ENCODE measurements around the gene RPRM.
"Not testable (repeated sequence)": the region's sequence is repeated elsewhere in the genome, so short reads cannot be mapped to it uniquely, and the experiment has no call there.

Gene RPRM

DNA sequence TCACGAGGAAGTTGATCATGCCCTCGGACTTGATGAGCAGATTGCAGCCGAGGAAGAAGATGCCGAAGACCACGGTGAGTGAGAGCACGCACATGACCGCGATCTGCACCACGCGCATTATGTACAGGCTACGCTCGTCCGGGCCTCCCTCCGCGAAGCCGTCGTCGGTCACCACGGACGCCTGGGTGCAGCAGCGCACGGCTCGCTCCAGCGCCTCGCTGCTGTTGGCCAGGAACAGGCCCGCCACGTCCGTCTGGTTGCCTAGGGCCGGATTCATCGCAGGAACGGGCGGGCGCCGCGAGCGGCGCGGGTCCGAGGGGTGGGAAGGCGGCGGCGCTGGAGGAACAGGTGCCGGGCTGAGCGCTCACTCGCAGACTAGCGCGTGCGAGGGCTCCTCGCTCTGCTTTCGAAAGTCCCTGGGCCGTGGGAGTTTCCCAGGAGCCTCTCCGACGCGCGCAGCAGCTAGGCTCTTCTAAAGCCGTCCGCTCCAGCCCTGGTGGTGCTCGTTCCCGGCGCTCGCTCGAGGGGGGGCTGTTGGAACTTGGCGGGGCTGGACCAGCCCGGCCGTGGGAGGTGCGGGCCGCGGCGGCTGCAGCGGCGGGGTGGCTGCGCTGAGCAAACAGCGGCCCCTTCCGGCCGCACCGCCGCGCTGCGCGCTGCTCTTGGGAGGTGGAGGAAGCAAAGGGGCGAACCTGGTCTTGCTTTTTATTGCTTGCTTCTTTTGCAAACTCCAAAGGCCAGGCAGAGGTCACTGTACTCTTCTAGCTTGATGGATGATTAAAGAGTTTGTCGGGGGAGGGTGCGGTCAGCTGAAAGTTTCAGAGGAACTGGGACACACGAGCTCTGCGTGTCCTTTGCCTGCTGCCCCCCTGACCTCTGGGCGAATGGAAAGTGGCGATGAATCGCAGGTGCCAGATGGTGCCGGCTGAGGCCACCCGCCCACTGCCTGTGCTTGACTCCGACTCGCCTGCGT, at the start of gene RPRM:
RPRM (minus strand) TSS at position 474 of the 973 bp plus-strand sequence; CDS start at position 277, 197 bp downstream.
- in situ Hi-C loops (cut with MboI; ENCODE audit: low sequenced_read_pairs): no loop called here

DNA sequence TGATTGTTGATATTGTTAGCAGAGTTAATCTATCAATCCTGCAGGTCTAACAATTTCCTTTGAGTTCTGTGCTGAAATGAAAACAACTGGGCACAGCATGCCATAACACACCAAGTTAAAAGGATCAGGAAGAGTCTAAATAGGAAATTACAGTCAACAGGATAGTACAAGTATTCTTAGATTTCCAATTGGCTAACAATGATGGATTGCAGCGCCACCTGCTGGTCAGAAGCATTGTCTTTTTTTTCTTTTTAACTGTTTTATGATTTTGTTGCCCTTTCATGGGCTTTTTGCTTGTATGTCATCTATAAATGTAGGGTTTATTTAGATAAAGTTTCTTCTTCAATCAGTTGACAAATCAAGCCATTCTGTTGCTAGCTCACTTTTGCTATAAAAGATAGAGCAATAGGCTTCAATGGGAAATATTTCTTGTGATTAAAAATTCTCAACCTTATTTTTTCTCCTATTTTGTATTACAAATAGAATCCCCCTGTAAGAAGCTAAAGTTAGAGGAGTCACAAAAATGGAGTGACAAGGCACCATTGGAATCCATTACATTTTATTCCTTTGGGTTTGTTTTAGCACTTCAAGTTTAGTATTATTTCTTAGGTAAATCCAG, 40.8 kb upstream of the RPRM start:
- in situ Hi-C loops (cut with MboI; ENCODE audit: low sequenced_read_pairs): no loop called here

DNA sequence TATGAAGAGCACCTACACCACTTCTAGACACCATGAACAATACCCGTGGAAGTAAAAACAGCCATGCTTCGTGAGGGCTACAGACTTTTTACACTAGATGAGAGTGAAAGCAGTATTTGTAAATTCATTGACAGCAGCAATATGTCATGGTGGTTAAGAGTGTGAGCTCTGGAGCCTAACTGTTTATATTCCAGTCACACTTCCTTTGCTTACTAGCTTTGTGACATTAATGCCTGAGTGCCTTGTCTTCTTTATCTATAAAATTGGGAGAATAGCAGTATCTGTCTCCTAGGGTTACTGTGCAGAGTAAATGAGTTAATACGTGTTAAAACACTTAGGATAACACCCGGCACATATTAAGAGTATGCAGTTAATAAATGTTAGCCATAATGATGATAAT, 33.8 kb upstream of the RPRM start:
- in situ Hi-C loops (cut with MboI; ENCODE audit: low sequenced_read_pairs): no loop called here

DNA sequence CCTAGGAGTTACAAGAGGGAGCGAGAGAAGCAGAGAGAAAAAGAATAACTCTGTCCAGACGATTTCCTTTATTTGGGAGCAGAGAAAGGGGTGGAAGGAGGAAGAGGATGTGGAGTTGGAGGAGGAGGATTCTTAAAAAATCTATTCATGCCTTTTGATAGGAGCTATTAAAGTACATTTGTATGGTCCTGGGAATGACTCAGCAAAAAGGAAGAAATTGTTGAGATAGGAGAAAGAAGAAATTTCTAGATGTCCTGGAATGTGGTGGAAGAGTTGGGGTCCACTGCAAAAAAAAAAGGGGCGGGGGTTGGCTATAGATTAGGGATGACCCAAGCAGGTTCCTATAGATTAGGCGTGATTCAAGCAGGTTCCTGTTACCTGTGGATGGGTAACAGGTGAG, 32.4 kb upstream of the RPRM start:
- in situ Hi-C loops (cut with MboI; ENCODE audit: low sequenced_read_pairs): no loop called here

DNA sequence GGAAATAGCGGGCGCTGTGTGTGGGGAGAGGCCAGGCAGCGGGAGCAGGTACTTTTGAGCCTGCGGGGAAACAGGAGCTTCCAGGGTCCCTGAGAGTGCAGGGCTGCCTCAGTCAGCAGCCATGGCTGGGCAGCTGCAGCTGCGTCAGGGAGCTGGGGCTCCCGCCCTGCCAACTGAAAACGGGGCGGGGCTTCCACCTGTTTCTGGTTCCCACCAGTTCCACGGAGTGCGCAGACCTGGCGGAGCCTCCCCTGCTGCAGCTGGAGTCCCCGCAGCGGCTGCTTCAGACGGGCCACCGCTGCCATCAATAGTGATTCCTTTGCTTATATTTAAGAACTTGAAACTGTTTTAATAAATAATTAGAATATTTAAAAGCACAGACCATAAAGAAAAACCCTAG, 30.6 kb upstream of the RPRM start:
- in situ Hi-C loops (cut with MboI; ENCODE audit: low sequenced_read_pairs): no loop called here

DNA sequence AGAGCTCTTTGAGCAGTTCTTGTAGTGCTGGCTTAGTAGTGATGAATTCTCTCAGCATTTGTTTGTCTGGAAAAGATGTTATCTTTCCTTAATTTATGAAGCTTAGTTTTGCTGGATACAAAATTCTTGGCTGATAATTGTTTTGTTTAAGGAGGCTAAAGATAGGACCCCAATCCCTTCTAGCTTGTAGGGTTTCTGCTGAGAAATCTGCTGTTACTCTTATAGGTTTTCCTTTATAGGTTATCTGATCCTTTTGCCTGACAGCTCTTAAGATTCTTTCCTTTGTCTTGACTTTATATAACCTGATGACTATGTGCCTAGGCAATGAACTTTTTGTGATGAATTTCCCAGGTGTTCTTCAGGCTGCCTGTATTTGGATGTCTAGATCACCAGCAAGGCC, 27.9 kb upstream of the RPRM start:
- in situ Hi-C loops (cut with MboI; ENCODE audit: low sequenced_read_pairs): not testable (repeated sequence)

DNA sequence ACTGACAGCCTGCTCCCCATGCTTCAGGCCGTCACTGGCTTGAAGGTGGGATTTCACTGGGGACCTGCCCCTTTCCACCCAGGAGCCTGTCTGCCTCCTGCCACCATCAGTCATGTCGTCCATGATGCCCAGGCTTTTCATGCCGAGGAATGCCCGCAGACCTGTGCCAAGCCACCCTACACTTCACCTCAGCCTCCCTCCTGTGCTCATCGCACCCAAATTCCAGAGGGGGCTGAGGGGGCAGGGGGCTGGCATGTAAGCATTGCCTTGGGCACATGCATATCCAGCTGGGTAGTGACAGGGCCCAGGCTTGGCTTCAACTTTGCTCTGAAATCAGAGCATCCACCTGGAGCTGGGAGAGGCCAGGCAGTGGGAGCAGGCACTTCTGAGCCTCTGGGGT, 20.9 kb upstream of the RPRM start:
- in situ Hi-C loops (cut with MboI; ENCODE audit: low sequenced_read_pairs): no loop called here

DNA sequence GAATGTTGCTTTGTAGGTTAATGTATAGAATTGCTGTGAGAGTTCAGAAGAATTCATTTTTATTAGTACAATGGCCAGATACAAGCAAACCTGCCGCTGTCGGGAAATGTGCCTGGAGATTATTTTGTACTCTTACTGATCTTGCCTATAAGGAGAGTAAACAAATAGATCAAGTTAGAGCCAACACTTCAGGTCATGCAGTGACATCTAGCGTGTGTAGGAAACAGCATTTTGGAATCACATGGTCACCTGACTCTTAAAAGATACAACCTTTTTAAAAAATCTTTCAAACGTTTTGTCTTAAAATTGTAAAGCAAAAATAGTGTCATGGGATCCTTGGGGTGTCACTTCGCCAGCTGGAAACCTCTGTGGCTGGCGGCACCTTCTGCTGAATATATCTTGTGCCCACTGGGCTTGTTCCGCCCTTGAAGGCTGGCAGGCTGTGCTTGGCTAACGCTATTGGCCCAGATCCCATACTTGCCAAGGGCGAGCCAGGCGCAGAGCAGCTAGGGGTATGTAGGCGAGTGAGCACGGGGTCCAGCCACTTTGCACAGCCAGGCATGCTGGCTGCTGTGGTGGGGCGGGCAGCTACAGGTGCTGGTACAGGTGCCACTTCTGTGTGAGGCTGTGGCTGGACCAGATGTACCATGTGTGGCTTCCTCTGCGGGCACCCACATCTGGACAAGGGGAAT, 19.5 kb upstream of the RPRM start:
- in situ Hi-C loops (cut with MboI; ENCODE audit: low sequenced_read_pairs): no loop called here

DNA sequence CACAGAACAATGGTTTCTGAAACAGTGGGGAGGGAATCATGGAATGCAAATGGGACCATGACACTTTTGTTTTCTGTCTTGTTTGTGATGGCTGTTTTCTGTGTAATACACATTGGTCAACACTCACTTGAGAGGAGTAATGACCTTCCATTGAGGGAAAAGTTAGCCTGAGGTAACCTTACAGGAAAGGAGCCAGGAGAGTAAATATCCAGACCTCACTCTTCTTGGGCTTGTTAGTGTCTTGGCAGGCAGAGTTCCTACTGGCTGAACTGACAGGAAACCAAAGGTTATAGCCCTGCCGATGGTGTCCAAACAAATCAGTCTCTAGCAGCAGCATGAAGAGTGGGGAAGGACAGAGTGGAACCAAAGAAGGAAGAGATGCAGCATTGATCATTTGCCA, 17.2 kb upstream of the RPRM start:
- in situ Hi-C loops (cut with MboI; ENCODE audit: low sequenced_read_pairs): no loop called here

DNA sequence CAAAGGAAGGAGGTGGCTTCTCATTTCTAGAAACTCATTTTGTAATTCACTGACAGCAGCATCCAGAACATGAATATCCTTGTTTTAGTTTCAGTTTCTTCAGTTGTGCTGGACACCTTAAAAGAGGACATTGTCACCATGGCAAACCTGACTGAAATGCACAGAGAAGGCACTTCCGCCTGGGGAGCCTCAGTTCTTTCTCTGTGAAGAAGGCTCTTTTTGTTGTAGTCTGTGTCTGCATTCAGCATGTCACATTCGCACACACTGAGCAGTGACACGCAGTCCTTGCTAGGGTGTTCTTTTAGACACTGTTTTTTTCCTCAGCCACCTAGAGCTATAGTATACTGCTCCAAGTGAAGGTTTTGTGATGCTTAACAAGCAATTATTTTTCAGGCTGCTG, 9.5 kb upstream of the RPRM start:
- in situ Hi-C loops (cut with MboI; ENCODE audit: low sequenced_read_pairs): no loop called here

DNA sequence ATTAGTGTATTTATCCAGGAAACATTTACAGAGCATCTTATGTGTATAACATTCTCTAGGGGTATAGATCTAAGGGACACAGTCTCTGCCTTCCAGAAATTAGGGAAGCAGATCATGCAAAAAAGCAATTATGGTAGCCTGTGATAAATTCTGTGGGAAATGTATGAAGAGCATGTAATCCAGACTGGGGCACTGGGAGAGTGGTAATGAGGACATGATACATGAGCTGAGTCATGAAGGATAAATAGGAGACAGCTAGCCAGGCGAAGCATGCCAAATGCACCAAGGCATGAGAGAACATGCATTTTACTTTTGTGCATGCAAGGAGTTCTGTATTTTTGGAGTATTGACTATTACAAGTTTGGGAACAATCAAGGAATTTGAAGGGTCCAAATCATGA, 8.9 kb upstream of the RPRM start:
- in situ Hi-C loops (cut with MboI; ENCODE audit: low sequenced_read_pairs): no loop called here

DNA sequence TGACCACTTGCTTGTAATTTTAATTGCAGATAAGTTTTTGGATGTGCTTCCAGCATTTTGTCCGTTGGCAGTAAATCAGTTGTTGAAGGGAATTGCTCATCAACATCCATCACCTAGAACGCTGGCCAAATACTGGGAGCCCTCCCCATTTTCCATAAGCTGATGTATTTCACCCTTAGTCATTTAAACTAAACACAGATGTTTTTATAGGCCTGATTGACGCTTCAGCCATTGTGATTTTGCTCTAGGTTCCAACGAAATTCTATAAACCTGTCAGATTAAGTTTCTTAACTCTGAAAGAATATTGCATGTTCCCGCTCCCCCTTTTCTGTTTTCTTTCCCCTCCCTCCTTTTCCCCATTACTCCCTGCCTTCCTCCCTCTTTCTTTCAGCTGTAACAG, 1.0 kb upstream of the RPRM start:
- in situ Hi-C loops (cut with MboI; ENCODE audit: low sequenced_read_pairs): no loop called here

DNA sequence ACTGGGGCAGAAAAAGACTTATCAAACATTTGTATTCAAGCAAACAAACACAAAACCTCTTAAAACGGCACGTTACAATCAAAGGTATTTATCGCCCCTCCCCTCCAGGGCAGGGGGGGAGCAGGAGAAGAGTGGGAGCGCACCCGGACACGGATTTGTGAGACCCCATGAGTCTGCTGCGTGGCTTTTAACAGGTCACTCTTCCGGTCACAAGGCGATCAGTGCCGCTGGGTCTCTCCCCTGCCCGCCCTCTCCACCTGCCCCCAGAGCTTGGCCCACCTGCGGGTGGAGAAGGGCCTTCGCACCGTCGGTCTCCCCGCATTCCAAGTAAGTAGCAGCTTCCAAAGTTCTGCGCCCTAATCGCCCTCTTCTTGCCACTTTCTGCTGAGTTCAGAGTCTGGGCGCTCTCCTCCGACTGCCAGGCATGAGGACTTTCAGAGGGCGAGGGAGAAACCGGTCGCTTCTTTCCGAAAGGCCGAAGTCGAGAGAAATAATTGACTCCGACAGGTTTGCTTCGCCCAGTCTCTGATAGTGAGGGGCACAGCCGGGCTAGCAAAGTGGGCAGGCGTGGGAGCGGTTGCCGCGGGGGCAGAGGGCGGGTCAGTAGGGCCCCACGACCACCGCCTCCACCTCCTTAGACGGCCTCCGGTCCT, 800 bp downstream of the RPRM start:
- in situ Hi-C loops (cut with MboI; ENCODE audit: low sequenced_read_pairs): no loop called here

DNA sequence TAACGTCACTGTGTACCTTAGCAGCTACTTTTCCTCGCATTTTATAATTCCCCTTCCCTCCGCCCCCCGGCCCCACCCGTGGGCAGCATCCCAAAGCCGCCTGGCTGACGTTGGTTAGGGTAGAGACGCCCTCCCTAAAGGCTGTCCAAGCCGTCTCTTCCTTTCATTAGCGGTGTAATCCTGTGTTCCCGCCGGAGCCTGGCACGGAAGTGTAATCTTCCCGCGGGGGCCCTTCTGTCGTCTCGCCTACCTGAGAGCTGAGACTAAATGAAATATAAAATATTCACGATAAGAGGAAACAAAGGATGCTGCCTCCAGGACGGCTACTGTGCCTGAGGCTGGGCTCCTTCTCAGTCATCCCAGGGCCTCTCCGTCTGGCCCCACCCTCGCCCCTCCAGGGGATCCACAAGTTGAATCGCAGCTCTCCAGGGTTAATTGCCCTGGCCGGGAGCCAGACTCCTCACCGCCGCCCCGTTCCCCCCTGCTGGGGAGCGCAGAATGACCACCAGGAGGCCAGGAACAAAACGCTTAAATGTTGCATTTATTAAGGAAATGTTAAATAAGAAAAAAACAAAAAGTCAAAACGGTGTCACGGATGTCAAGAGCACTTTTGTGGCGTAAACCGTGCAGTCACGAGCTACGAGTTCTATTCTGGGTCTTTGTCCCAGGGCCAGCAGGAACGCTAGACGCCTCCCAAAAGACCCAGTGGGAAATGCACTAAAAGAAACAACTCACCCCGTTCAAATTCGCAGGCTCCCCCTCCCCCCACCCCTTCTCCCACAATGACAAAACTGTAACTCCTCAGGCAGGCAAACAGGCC, 1.5 kb downstream of the RPRM start:
- in situ Hi-C loops (cut with MboI; ENCODE audit: low sequenced_read_pairs): no loop called here

DNA sequence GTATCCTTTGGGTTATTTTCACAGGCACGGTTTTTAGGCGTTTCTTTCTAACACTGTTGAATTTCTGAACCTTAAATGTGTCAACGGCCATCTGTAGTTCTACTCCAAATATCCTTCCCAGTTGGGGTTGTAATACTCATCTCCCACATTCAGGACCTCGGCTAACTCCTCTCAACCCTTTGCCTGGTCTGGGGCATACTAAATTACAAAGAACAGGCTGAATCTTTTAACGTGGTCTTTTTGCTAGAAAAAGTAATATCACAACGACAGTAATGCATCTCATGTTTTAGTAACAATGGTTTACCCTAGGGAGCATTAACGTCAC, 2.1 kb downstream of the RPRM start:
- in situ Hi-C loops (cut with MboI; ENCODE audit: low sequenced_read_pairs): no loop called here

DNA sequence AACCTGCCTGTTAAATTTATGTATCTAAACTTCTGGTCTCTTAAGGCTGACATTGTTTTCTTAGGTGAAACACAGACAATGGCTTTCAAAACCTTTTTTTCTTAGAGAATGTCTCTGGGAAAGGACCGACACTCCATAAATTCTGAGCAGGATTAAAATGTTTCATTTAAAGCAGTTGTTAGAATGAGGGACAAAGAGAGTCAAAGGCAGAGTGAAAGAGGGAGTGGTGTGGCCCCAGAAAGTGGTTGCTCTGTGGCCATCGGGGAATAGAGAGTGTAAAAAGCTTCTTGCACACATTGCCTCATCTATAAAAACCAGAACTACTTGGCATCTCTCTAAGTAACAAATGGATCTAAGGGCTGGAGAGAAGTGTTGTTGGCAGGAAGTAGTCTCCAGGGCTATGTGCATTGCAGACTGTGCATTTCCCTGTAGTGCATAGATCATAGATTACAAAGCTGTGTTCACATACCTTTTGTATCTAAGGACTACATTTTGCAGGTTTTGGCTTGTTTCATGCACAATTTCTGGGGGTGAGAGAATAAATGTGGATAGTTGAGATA, 3.6 kb downstream of the RPRM start:
- in situ Hi-C loops (cut with MboI; ENCODE audit: low sequenced_read_pairs): no loop called here

DNA sequence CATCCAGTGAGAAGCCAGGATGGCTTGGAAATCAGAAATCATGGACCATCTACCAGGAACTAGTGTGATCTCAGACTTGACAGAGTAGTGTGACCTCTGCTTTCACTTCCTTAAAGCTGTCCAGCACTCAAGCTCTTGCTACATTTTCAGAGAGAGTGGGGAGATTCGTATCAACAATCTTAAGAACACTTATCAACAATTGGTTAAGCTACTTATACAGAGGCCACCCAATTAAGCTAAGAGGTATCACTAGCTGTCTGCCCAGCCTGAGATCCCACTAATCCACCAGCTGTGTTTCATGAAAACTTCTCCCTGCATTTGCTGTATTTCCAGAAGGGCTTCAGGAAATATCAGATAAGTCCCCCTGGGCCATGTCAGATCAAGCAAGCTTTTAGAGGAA, 4.2 kb downstream of the RPRM start:
- in situ Hi-C loops (cut with MboI; ENCODE audit: low sequenced_read_pairs): no loop called here

DNA sequence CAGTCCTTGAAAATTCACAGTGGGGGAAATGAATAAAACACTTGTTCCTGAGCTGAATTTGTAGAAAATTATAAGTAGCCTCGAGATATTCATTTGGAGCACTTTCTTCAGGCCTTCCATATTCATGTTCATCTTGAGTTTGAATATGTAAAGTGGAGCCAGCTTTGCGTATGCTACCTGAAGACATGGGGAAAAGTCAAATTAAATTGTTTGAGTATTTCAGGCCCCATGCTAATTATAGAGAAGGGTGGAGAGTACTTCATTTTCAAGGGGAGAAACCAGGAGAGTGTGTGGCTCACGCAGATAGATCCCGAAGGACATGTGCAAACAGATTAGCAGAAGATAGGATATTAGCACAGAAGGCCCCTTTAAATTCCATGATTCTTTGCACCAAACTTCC, 7.7 kb downstream of the RPRM start:
- in situ Hi-C loops (cut with MboI; ENCODE audit: low sequenced_read_pairs): no loop called here

DNA sequence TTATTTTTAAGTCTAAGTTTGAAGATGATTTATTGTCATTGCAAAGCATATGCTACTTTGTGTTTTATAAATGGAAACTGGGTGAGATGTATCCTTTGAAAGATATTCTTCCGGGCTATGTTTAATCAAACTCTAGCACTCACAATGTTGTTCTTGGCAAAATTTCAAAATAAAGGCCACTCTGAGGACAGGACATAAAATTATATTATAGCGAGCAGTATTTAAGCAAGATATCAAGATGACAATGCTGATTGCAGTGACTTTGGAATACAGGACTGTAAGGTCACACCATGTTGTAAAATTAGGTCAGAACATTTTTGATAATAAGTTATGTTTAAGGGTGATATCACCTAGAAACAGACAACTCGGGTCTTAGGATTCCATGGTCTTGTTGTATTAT, 14.2 kb downstream of the RPRM start:
- in situ Hi-C loops (cut with MboI; ENCODE audit: low sequenced_read_pairs): no loop called here

DNA sequence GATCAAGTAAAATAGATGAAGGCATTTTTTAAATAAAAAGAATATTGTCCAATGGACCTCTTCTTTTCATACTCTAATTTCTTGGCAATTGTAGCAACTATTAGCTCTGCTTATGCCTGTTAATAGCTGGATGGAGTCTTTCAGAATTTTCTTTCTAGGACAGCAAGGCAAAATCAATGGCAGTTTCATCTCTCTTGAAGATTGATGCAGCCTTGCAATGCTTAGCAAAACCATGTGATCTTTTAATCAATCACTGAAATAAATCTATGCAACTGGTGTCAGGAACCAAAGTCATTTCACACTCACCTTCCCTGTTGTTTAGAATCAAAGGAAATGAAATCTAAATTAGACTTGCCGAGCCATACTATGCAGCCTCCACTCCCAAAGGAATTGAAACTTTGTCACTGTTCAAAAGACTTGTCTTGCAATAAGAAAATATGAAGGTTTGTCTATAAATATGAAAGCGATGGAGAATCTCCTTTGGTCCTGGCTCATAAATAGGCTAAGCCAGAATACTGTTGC, 16.2 kb downstream of the RPRM start:
- in situ Hi-C loops (cut with MboI; ENCODE audit: low sequenced_read_pairs): no loop called here
